SJSA1 (cell line): ENCODE measurements around the gene DDX4. TPM values are rescaled to one million over a fixed set of nuclear protein-coding genes. Genes with fewer than 3 reads are reported as not detected.
A peak's percentile ranks its signal among the peaks of the same experiment; 100 is the strongest.
"Not testable (repeated sequence)": the region's sequence is repeated elsewhere in the genome, so short reads cannot be mapped to it uniquely, and the experiment has no call there.

Experiments
- DNase-seq, 2 experiments: peaks; one replicate each; pipeline ENCODE4 v3.0.0-alpha.2; 2015 to 2020; ENCODE audit warnings: low spot score in 2 of 2, low read depth in 1 of 2
- H3K27ac ChIP-seq: fragments of 250-450 bp; sonication (Bioruptor Pico); 2 replicates; pipeline ENCODE4 v1.5.1; 2020; ENCODE audit warnings: mild to moderate bottlenecking, moderate library complexity
- H3K27me3 ChIP-seq: fragments of 250-450 bp; sonication (Bioruptor Pico); replicated peaks from 2 replicates; pipeline ENCODE4 v1.5.1; 2020; ENCODE audit warnings: mild to moderate bottlenecking, moderate library complexity
- H3K36me3 ChIP-seq: fragments of 250-450 bp; sonication (Bioruptor Pico); 2 replicates; pipeline ENCODE4 v1.5.1; 2020; ENCODE audit warnings: mild to moderate bottlenecking
- H3K4me1 ChIP-seq: fragments of 250-450 bp; sonication (Bioruptor Pico); replicated peaks from 2 replicates; pipeline ENCODE4 v1.6.1; 2021; ENCODE audit warnings: mild to moderate bottlenecking
- H3K4me3 ChIP-seq: fragments of 250-450 bp; sonication (Bioruptor Pico); 2 replicates; pipeline ENCODE4 v1.5.1; 2020; ENCODE audit warnings: mild to moderate bottlenecking
- H3K9me3 ChIP-seq: fragments of 250-450 bp; sonication (Bioruptor Pico); replicated peaks from 2 replicates; pipeline ENCODE4 v1.5.1; 2020; ENCODE audit warnings: mild to moderate bottlenecking
- total RNA-seq: library from RNA; depleted of rRNA; stranded (reverse); fragments of >200 nt; shearing (Covaris generic); gene quantifications from 2 replicates; pipeline ENCODE4 v1.2.3, GENCODE V29; 2014; rRNA removed

The DDX4 gene
- total RNA-seq: not detected in 2 replicates

DNA sequence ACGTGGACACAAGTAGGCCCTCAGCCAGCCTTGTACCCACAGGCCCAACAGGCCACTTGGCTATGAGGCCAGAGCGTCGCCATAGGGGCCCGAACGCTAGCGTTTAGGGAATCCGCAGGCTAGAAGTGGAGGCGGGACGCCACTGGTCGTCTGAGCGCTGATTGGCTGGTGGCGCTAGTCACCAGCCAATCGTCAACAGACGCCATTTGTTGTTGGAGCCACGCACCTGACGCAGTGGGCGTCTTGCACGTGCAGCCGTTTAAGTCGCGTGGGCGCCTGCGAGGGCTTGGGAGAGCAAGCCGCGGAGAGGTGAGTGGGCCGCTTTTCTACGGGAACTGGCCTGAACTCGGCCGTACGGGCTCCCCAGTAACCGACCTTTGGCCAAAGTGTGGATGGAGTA lies at the start of gene DDX4:
DDX4 (plus strand) TSS at position 269 of the 400 bp plus-strand sequence. CDS start 903 bp downstream, outside the sequence.
- Histone ChIP-seq H3K9me3 (no peaks in the 10 kb centered on the region), H3K4me1 (no peaks in the 10 kb centered on the region), H3K27me3 (no peaks in the 10 kb centered on the region), H3K36me3 (no peaks in the 10 kb centered on the region), H3K4me3 (no peak within 1 kb of the TSS), H3K27ac (no peak within 1 kb of the TSS)
- DNase-seq: no peak

- H3K27ac ChIP-seq: no peak overlapping the region
Observed at GRCh38 chr5:55691265-55692105, 46.4 kb upstream of the DDX4 start.

DNA sequence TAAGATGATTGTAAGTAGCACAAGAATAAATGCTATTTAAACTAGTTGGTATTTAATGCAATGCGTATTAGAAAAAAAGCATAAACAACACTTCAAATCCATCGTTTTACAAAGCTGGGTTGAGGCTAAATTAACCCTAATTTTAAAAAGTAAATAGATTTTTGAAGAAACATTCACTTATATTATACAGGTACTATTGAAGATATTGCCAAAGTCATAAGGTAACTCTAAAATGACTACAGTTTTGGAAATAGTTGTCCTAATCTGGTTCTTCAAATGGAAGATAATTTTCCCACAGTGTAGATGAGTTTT lies 45.8 kb upstream of the DDX4 start:
- H3K4me3 ChIP-seq: no peak overlapping the region
- no peak overlapping the region for H3K27ac ChIP-seq

More at GRCh38 chr5:55691265-55692105, 46.4 kb upstream of the DDX4 start:
- Histone ChIP-seq H3K27me3 (no peaks in the 10 kb centered on the region), H3K36me3 (no peaks in the 10 kb centered on the region), H3K9me3 (no peaks in the 10 kb centered on the region), H3K4me3 (no peak overlapping the region), H3K4me1 (no peaks in the 10 kb centered on the region)
- peak in 1 of 2 experiments; percentile 29 for DNase-seq

GRCh38 chr5:55692509-55692908 lies 45.4 kb upstream of the DDX4 start:
- Histone ChIP-seq H3K27ac (no peak overlapping the region), H3K27me3 (no peaks in the 10 kb centered on the region), H3K4me3 (no peak overlapping the region), H3K4me1 (no peaks in the 10 kb centered on the region), H3K36me3 (no peaks in the 10 kb centered on the region), H3K9me3 (no peaks in the 10 kb centered on the region)
- DNase-seq: no peak

More for the DNA sequence above, 45.8 kb upstream of the DDX4 start:
- no peak for DNase-seq
- H3K9me3 ChIP-seq: no peaks in the 10 kb centered on the region
- no peaks in the 10 kb centered on the region for H3K27me3 ChIP-seq
- H3K36me3 ChIP-seq: no peaks in the 10 kb centered on the region
- no peaks in the 10 kb centered on the region for H3K4me1 ChIP-seq

DNA sequence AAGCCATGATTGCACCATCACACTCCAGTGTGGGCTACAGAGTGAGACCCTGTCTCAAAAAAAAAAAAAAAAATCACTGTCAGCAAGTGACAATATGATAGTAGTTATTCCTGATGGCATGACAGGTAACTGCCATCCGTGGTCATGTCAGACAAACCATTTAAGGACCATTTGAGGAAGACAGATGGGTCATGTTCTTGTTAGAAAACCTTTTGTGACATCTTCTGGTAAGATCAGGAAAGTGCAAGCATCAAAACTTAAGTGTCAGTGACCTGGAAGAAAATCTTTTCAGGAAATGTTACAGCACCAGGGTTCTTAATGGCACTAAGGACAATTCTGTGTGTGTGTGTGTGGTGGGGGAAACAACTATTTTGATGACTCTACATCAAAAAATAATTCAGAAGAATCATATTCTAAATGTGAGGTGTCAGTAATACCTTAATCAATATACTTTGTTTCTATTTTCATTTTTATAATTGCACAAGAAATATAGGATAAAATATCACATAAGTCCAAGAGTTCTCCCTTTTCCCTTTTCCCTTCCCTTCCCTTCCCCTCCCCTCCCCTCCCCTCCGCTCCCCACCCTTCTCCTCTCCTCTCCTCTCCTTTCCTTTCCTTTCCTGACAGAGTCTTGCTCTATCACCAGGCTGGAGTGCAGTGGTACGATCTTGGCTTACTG lies 43.6 kb upstream of the DDX4 start:
- no peak overlapping the region for H3K27ac ChIP-seq
- no peaks in the 10 kb centered on the region for H3K27me3 ChIP-seq
- peak in 1 of 2 experiments; percentile 24 for DNase-seq
- no peaks in the 10 kb centered on the region for H3K36me3 ChIP-seq
- H3K9me3 ChIP-seq: no peaks in the 10 kb centered on the region
- no peak overlapping the region for H3K4me3 ChIP-seq
- no peaks in the 10 kb centered on the region for H3K4me1 ChIP-seq

DNA sequence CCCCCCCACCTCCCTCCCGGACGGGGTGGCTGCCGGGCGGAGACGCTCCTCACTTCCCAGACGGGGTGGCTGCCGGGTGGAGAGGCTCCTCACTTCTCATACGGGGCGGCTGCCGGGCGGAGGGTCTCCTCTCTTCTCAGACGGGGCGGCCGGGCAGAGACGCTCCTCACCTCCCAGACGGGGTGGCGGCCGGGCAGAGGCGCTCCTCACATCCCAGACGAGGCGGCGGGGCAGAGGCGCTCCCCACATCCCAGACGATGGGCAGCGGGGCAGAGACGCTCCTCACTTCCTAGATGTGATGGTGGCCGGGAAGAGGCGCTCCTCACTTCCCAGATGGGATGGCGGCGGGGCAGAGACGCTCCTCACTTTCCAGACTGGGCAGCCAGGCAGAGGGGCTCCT lies 41.2 kb upstream of the DDX4 start:
- not testable (repeated sequence) for H3K27me3 ChIP-seq, H3K36me3 ChIP-seq, H3K27ac ChIP-seq, H3K4me3 ChIP-seq, DNase-seq, H3K4me1 ChIP-seq, H3K9me3 ChIP-seq

GRCh38 chr5:55699041-55699688 lies 38.7 kb upstream of the DDX4 start:
- Histone ChIP-seq H3K4me3 (no peak overlapping the region), H3K4me1 (no peaks in the 10 kb centered on the region), H3K27me3 (no peaks in the 10 kb centered on the region), H3K9me3 (no peaks in the 10 kb centered on the region), H3K36me3 (peaks cover 2% of the 10 kb centered on the region; the same call in 1 of the 2 replicates), H3K27ac (no peak overlapping the region)
- DNase-seq: no peak

DNA sequence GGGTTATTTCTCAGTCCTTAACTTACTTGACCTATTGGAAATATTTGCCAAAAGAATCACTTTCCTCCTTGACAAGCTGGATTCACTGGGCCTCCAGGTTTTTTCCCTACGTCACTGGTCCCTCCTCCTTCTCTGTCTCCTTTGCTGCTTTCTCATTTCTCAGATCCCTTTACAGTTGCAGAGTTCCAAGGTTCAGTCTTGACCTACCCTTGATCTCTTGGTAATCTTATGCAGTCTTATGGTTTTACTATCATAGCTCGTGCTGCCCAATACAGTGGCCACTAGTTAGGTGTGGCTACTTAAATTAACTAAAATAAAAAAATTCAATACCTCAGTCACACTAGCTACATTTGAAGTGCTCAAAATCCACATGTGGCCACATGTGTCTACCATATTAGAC lies 37.1 kb upstream of the DDX4 start:
- Histone ChIP-seq H3K9me3 (no peaks in the 10 kb centered on the region), H3K27ac (no peak overlapping the region), H3K36me3 (peaks cover 2% of the 10 kb centered on the region; the same call in 1 of the 2 replicates), H3K4me1 (no peaks in the 10 kb centered on the region), H3K4me3 (no peak overlapping the region), H3K27me3 (no peaks in the 10 kb centered on the region)
- DNase-seq: no peak

DNA sequence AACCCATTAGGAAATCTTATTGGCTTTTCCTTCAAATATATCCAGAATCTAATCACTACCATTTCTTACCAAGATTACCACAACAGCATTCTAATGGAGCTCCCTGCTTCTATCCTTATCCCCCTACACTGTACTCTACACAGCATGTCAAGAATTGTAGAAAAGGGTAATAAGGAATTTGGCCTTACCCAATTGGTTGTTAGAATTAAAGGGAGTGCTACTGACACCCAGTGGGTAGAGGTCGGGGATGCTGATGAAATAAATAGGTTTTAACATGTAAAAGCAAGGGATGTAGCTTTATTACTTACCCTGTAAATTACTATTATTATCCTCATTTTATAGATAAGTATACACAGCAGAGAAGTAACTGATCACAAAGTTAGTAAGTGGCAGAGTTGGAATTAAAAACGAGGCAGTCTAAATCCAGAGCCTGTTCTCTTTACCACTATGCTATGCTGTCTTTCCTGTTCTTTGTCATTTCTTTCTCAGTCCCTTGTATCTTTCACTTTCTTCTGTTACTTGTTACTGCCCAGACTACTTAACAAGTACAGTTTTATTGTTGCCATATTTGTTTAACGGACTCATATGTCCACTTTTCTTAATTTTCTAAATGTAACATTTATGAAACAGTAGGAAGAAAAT lies 36.3 kb upstream of the DDX4 start:
- Histone ChIP-seq H3K36me3 (peaks cover 2% of the 10 kb centered on the region; the same call in 1 of the 2 replicates), H3K27me3 (no peaks in the 10 kb centered on the region), H3K4me3 (no peak overlapping the region), H3K4me1 (no peaks in the 10 kb centered on the region), H3K9me3 (no peaks in the 10 kb centered on the region), H3K27ac (no peak overlapping the region)
- no peak for DNase-seq

DNA sequence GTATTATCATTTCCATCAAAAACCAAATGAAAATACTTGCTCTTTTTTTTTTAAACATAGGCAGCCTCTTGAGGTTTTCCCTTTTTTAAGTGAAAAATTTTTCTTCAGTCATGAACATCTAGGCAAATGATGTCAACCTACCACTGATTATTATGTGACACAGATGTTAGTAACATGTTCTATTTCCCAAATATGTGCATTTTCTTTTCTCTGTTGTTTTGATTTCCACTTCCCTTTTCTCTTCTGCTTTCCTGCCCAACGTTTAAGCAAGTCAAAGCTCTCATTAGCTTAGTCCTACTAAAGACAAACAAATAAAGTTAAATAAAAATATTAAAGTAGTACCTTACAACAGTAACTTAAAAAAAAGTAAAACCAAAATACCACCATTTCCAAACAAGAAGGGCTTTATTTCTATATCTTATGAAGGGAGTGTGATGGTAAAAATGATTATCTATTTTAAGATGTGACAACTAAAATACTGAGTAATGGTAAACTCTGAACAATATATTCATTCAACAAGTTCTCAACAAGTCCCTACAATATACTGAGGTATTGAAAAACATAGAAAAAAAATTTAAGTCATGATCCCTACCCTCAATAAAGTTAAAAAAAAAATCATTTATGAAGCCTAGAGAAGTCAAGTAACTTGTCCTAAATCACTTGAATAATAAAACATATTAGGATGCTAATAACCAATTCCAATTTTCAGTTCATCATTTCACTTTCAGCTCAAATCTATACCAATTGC lies 35.1 kb upstream of the DDX4 start:
- H3K36me3 ChIP-seq: peaks cover 2% of the 10 kb centered on the region; the same call in 1 of the 2 replicates
- H3K27me3 ChIP-seq: no peaks in the 10 kb centered on the region

DNA sequence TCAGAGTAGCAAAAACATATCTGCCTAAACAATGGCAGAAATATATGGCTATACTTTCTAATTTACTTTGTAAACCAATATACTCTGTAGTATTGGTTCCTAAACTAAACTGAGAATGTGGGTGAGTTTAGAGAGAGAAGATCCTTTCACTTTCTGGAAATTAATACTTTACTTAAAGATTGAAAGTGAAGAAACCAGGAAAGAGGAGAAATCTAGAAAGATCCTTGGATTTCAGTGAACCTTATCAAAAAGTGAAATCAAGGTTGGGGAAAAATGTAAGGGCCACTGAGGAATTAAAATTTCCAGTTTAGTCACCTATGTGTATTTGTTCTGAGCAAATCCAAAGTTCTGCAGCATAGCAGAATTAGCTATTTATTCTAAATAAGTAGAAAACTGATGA lies 31.6 kb upstream of the DDX4 start:
- Histone ChIP-seq H3K27ac (no peak overlapping the region), H3K4me1 (peaks cover under 1% of the 10 kb centered on the region; the same call in 1 of the 2 replicates), H3K27me3 (no peaks in the 10 kb centered on the region), H3K36me3 (peaks cover 2% of the 10 kb centered on the region; the same call in 1 of the 2 replicates), H3K4me3 (no peak overlapping the region), H3K9me3 (no peaks in the 10 kb centered on the region)
- DNase-seq: no peak

More for the DNA sequence above, 35.1 kb upstream of the DDX4 start:
- no peaks in the 10 kb centered on the region for H3K4me1 ChIP-seq
- H3K4me3 ChIP-seq: no peak overlapping the region
- no peak overlapping the region for H3K27ac ChIP-seq
- H3K9me3 ChIP-seq: no peaks in the 10 kb centered on the region
- DNase-seq: no peak

DNA sequence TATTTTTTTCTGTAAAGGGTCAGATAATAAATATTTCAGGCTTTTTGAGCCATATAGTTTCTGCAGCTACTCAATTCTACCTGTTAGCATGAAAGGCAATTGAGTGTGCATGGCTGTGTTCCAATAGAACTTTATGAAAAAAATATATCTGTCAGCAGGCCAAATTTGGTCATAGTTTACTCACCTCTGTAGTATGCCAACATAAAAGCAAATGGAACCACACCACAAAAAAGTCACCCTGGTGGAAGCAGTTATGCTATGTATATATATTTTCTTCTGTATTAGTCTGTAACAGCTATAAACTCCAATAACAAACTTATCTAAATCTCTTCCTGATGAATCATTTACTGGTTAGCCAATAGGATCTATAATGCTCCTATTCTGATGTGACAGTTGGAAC lies 29.1 kb upstream of the DDX4 start:
- H3K36me3 ChIP-seq: no peaks in the 10 kb centered on the region
- H3K4me1 ChIP-seq: peaks cover 9% of the 10 kb centered on the region; the same call in 1 of the 2 replicates
- no peaks in the 10 kb centered on the region for H3K27me3 ChIP-seq
- no peak overlapping the region for H3K27ac ChIP-seq
- H3K9me3 ChIP-seq: no peaks in the 10 kb centered on the region
- DNase-seq: no peak
- no peak overlapping the region for H3K4me3 ChIP-seq

DNA sequence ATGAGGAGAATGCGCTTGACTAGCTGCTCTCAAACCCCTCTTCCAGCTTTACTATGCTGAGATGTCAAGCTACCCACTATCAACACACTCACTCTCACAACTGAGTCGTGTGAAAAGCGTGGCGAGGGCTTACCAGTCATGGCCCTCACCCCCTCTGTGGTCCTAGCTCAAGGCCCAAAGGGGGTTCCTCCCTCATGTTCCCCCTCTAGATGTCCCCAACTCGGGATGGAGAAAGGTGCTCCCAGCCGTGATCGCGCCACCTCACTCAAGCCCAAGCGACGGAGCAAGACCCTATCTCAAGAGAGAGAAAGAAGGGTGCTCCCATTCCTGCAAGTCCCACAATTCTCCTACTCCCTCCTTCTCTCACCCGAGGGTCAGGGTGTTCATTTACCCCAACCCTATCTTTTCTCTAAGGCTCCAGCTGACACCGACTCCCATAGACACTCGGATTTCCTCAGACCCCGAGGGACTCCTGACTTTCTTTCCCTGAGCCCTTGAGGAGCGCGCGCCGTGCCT lies 26.3 kb upstream of the DDX4 start:
- H3K9me3 ChIP-seq: no peaks in the 10 kb centered on the region
- peaks cover 9% of the 10 kb centered on the region; the same call in 1 of the 2 replicates for H3K4me1 ChIP-seq
- DNase-seq: no peak
- H3K27ac ChIP-seq: no peak overlapping the region
- peak overlapping the region; percentile 57 for H3K4me3 ChIP-seq
- H3K27me3 ChIP-seq: no peaks in the 10 kb centered on the region; the same call in 1 of the 2 replicates
- H3K36me3 ChIP-seq: no peaks in the 10 kb centered on the region
